ENCODE measurements around the gene TBC1D32.

The TBC1D32 gene

GRCh38 chr6:121040831-121041230 is 293.4 kb downstream of the TBC1D32 start:
- in situ Hi-C loops (cut with MboI; ENCODE audit: low sequenced_read_pairs), result no loop called here

- in situ Hi-C loops (cut with MboI; ENCODE audit: low sequenced_read_pairs), result no loop called here
Measured at GRCh38 chr6:121033091-121033490, 301.2 kb downstream of the TBC1D32 start.

GRCh38 chr6:121032268-121033006 is 301.8 kb downstream of the TBC1D32 start:
- in situ Hi-C loops (cut with MboI; ENCODE audit: low sequenced_read_pairs), result no loop called here
